Peyer's patch (tissue), 4 donors: ENCODE data around the gene LENEP.

ENCODE experiments used
- POLR2A ChIP-seq, 2 donors: fragments of 450-650 bp; IDR thresholded peaks; one replicate each; pipeline ENCODE4 v1.5.1; 2017; ENCODE audit warnings: antibody characterized with exemption in 2 of 2, mild to moderate bottlenecking in 2 of 2, moderate library complexity in 2 of 2
- TF ChIP-seq, protein P1 (sequence below), 6 experiments: fragments of 450-650 bp in 4 of 6; fragments of 200-600 bp in 2 of 6; sonication (generic) in 1 of 6; IDR thresholded peaks; one replicate each; pipeline ENCODE4 v1.5.1; 2017 to 2019; ENCODE audit warnings: antibody characterized with exemption in 6 of 6, mild to moderate bottlenecking in 3 of 6, moderate library complexity in 1 of 6

DNA sequence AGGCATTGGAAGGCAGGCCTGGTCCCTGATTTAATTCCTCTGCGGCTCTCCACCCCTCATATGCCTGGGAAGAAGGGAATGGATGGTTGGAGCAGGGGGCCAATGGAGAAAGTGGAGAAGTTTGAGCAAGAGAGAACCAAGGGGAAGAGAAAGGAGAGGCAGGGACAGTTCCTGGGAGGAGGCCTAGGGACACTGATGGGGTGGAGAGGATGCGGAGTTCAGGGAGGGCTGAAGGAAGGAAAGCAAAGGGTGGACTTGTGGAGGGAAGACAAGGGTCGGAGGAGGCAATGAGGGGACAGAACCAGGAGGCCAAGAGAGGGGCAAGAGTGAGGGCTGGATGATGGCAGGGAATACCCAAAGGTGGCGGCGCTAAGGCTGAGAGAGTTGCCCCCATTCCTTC lies 16.4 kb downstream of the LENEP start:
- TF ChIP-seq, protein P1, sequence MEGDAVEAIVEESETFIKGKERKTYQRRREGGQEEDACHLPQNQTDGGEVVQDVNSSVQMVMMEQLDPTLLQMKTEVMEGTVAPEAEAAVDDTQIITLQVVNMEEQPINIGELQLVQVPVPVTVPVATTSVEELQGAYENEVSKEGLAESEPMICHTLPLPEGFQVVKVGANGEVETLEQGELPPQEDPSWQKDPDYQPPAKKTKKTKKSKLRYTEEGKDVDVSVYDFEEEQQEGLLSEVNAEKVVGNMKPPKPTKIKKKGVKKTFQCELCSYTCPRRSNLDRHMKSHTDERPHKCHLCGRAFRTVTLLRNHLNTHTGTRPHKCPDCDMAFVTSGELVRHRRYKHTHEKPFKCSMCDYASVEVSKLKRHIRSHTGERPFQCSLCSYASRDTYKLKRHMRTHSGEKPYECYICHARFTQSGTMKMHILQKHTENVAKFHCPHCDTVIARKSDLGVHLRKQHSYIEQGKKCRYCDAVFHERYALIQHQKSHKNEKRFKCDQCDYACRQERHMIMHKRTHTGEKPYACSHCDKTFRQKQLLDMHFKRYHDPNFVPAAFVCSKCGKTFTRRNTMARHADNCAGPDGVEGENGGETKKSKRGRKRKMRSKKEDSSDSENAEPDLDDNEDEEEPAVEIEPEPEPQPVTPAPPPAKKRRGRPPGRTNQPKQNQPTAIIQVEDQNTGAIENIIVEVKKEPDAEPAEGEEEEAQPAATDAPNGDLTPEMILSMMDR (IDR thresholded peaks at IDR 0.05) = no peak
- no peak for TF ChIP-seq POLR2A (IDR thresholded peaks at IDR 0.05)
